GM12874 (cell line): Measurements from ENCODE around the gene CPOX.

Experiments
- CTCF ChIP-seq: IDR thresholded peaks from 2 replicates; pipeline ENCODE4 v1.5.1; 2011; ENCODE audit warnings: low read depth, mild to moderate bottlenecking, control low read depth, low read length, moderate library complexity; ENCODE audit not compliant: insufficient read depth

Gene CPOX

DNA sequence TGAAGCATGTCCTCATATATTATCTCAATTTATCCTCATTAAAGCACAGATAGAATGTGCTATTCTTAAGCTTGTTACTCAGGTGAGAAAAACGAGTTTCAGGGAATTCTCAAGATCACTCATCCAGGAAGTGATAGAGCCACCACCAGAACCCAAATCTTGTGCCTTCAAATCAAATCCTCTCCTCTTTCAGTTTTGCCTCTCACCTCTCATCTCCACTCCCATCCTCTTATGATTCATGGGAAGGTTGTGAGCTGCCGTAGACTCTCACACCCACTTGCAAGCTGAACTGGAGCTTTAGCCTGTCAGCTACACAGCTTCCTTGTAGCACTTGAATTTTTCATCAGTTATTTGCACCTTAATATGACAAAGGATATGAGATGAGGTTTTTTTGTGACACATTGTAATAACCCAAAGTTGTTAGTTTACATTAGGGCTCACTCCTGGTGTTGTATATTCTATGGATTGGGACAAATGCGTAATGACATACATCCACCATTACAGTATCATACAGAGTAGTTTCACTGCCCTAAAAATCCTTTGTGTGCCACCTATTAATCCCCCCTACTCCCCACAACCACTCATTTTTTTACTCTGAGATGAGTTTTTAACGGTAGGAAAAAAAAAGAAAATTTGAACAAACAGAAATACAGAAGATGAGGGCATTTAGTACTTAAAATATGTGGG, 35.9 kb downstream of the CPOX start:
- TF ChIP-seq CTCF = no peak

GRCh38 chr3:98556164-98557130, 37.0 kb downstream of the CPOX start:
- no peak for TF ChIP-seq CTCF

DNA sequence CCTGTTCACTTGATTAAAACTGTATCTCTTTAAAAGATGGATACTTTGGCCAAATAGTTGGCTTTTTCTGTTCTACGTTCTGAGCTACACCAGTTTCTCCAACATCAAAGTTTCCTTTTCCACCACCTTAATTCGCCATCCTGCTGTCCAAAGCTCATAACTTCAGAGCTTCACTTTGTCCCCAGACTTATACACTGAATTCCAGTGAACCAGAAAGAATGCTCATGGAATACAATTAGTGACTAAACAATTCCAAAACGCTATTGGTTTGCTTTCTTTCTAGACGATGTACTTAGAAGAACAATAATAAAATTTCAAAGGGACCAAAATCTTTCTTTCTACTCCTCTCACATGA, 38.4 kb downstream of the CPOX start:
- no peak for TF ChIP-seq CTCF

GRCh38 chr3:98554580-98554979, 38.8 kb downstream of the CPOX start:
- no peak for TF ChIP-seq CTCF

DNA sequence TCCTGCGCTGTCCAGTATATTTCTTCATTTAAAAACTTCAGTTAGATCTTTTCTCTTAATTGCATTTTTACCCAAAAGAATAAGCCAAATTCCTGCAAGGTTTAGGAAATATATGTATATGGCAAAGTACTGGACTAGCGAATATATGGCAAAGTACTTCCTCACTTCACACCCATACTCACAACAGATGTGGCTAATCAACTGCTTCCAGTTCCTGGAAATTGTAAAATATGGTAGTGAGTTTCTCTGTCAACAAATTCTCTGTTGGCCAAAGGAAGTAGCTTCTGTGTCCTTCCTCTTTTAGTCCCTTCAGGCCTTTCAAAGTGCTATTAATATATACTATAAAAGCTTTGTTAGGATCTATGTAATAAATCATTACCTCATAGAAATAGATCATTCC, 39.7 kb downstream of the CPOX start:
- no peak for TF ChIP-seq CTCF

DNA sequence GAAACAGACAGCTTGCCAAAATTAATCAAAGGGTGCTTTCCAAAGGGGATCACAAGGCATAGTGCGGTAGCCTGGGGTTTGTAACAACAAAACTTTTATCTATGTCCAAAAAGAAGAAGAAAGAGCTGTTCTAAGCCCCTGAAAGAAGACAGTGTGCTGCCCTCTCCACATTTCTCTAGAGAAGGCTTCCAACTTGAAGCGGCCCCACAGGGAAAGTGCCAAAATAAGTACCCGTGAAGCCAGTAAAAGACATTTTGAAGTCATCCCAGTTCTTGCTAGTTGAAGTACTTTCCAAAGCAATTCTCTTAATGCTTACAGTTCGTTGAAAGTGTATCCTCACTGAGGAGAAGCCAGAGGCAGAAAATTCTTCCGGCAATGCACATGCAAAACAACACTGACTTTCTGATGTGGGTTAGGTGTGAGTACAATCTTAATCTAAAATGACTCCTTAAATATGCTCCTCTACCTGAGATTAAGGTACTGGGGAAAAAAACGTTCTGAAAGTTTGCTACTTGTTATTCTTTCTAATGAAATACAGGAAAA, 40.3 kb downstream of the CPOX start:
- TF ChIP-seq CTCF = no peak

GRCh38 chr3:98552232-98553020, 41.0 kb downstream of the CPOX start:
- TF ChIP-seq CTCF = no peak
